MCF 10A (cell line): ENCODE data around the gene CAPN3. TPM values are rescaled to one million over a fixed set of nuclear protein-coding genes. Genes with fewer than 3 reads are reported as not detected.
"Not testable (repeated sequence)": the region's sequence is repeated elsewhere in the genome, so short reads cannot be mapped to it uniquely, and the experiment has no call there.

Experiments
- BruUV-seq: library from RNA; stranded (reverse); fragments of 400-500 nt; replicated peaks from 2 replicates; lab custom pipeline; 2021; lab: Mats Ljungman, UMichigan
- CTCF ChIA-PET: fragments of 300-600 bp; sonication (Branson Sonifier 250); formaldehyde crosslinking; extraction: SDS; loops from one replicate; lab custom pipeline; 2021; ENCODE audit warnings: antibody characterized with exemption, inconsistent platforms; lab: Yijun Ruan, JAX
- POLR2A ChIA-PET: fragments of 300-600, 350-650 bp; sonication (Branson Sonifier 250); formaldehyde crosslinking; extraction: SDS; loops from one replicate; lab custom pipeline; 2020; ENCODE audit warnings: antibody characterized with exemption, inconsistent platforms; lab: Yijun Ruan, JAX
- DNase-seq: peaks from one replicate; pipeline ENCODE4 v3.0.0-alpha.2; 2018; ENCODE audit not compliant: unreplicated experiment
- H3K27ac Mint-ChIP-seq: one replicate; pipeline ENCODE4 v1.8.0; 2022; ENCODE audit warnings: mild to moderate bottlenecking, low read depth, mixed read lengths; ENCODE audit not compliant: unreplicated experiment
- H3K27me3 Mint-ChIP-seq: one replicate; pipeline ENCODE4 v1.8.0; 2022; ENCODE audit warnings: mixed read lengths; ENCODE audit not compliant: insufficient read depth, unreplicated experiment
- H3K36me3 Mint-ChIP-seq: one replicate; pipeline ENCODE4 v1.8.0; 2022; ENCODE audit warnings: mild to moderate bottlenecking, moderate library complexity, mixed read lengths; ENCODE audit not compliant: insufficient read depth, unreplicated experiment
- H3K4me1 Mint-ChIP-seq: one replicate; pipeline ENCODE4 v1.8.0; 2022; ENCODE audit warnings: mixed read lengths; ENCODE audit not compliant: insufficient read depth, unreplicated experiment
- H3K4me3 Mint-ChIP-seq: one replicate; pipeline ENCODE4 v1.8.0; 2022; ENCODE audit warnings: mild to moderate bottlenecking, moderate library complexity, mixed read lengths; ENCODE audit not compliant: unreplicated experiment
- H3K9me3 Mint-ChIP-seq: one replicate; pipeline ENCODE4 v1.8.0; 2022; ENCODE audit warnings: mixed read lengths; ENCODE audit not compliant: unreplicated experiment
- CTCF ChIP-seq: fragments of 200-600 bp; IDR thresholded peaks from one replicate; pipeline ENCODE4 v1.8.0; 2022; ENCODE audit warnings: antibody characterized with exemption, mild to moderate bottlenecking; ENCODE audit not compliant: unreplicated experiment
- intact Hi-C: fragments of 100-400 bp; cut with micrococcal nuclease; formaldehyde crosslinking; loops from 2 replicates; pipeline ENCODE4 v1.14.1; 2022
- total RNA-seq: library from RNA; stranded (reverse); gene quantifications from 2 replicates; pipeline ENCODE4 v1.2.3, GENCODE V29; 2022

The CAPN3 gene
- total RNA-seq, 1 experiment from 2014 or later: 4.7 TPM

GRCh38 chr15:42331235-42331634 lies 28.1 kb upstream of the CAPN3 start:
- CTCF ChIA-PET: no interaction called here
- DNase-seq: no peak
- POLR2A ChIA-PET: no interaction called here

DNA sequence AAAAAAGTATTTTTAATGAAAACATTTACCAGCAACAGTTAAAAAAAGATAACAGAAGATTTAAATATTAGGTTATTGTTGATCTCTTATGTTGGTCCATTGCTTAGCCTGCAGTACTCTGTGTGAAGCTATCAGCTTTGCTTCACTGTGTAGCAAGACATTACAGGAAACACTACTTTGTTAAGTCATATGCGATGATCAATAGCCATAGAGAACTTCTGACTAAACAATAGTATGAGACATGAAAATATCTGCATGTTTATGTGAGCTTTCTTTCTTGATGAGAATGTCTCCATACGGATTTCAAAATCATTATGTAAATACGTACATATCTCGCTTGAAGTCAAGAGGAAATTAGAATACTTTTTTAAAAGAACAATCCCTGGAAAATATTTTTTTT lies 27.0 kb upstream of the CAPN3 start:
- TF ChIP-seq CTCF: no peak
- H3K9me3 Mint-ChIP-seq: peaks cover 8% of the 10 kb centered on the region
- no peak for DNase-seq
- H3K4me3 Mint-ChIP-seq: no peak overlapping the region
- H3K4me1 Mint-ChIP-seq: peaks cover 3% of the 10 kb centered on the region
- POLR2A ChIA-PET: interaction anchor here (0.6 kb wide), 1 partner anchor 53 kb away, joined by 3 read pairs; no protein-coding TSS in a partner anchor
- H3K27me3 Mint-ChIP-seq: no peaks in the 10 kb centered on the region
- CTCF ChIA-PET: no interaction called here
- no peak overlapping the region for H3K27ac Mint-ChIP-seq
- BruUV-seq: no TSS peak
- peaks cover 13% of the 10 kb centered on the region for H3K36me3 Mint-ChIP-seq
- intact Hi-C loops: no loop called here

More at GRCh38 chr15:42331235-42331634, 28.1 kb upstream of the CAPN3 start:
- no peak for TF ChIP-seq CTCF
- no peak overlapping the region for H3K4me3 Mint-ChIP-seq
- H3K36me3 Mint-ChIP-seq: peaks cover 18% of the 10 kb centered on the region
- intact Hi-C loops: no loop called here
- no peaks in the 10 kb centered on the region for H3K27me3 Mint-ChIP-seq
- no peak overlapping the region for H3K27ac Mint-ChIP-seq
- no peaks in the 10 kb centered on the region for H3K4me1 Mint-ChIP-seq
- peaks cover 8% of the 10 kb centered on the region for H3K9me3 Mint-ChIP-seq
- BruUV-seq: no TSS peak

DNA sequence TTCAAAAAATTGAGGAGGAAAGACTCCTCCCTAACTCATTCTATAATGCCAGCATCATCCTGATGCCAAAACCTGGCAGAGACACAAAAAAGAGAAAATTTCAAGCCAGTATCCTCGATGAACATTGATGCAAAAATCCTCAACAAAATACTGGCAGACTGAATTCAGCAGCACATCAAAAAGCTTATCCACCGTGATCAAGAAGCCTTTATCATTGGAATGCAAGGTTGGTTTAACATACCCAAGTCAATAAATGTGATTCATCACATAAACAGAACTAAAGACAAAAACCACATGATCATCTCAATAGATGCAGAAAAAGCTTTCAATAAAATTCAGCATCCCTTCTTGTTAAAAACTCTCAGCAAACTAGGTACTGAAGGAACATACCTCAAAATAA lies 24.2 kb upstream of the CAPN3 start:
- Mint-ChIP-seq H3K4me1 (peaks cover 5% of the 10 kb centered on the region), H3K36me3 (peaks cover 13% of the 10 kb centered on the region), H3K27ac (no peak overlapping the region), H3K9me3 (peaks cover 8% of the 10 kb centered on the region), H3K4me3 (no peak overlapping the region), H3K27me3 (no peaks in the 10 kb centered on the region)
- no peak for TF ChIP-seq CTCF
- ChIA-PET CTCF (no interaction called here), POLR2A (interaction anchor here (0.7 kb wide), 1 partner anchor 931 kb away, joined by 6 read pairs; no protein-coding TSS in a partner anchor)
- DNase-seq: no peak
- BruUV-seq: no TSS peak
- intact Hi-C loops: no loop called here

GRCh38 chr15:42336650-42337049 lies 22.7 kb upstream of the CAPN3 start:
- BruUV-seq, POLR2A ChIA-PET, intact Hi-C loops, H3K36me3 Mint-ChIP-seq, H3K4me1 Mint-ChIP-seq, H3K27ac Mint-ChIP-seq, H3K4me3 Mint-ChIP-seq, H3K9me3 Mint-ChIP-seq, H3K27me3 Mint-ChIP-seq, DNase-seq, CTCF ChIA-PET: not testable (repeated sequence)

- H3K4me1 Mint-ChIP-seq, H3K36me3 Mint-ChIP-seq, POLR2A ChIA-PET, DNase-seq, intact Hi-C loops, H3K4me3 Mint-ChIP-seq, BruUV-seq, H3K27ac Mint-ChIP-seq, CTCF ChIA-PET, H3K27me3 Mint-ChIP-seq, H3K9me3 Mint-ChIP-seq: not testable (repeated sequence)
Measured at GRCh38 chr15:42337104-42337503, 22.2 kb upstream of the CAPN3 start.
